VCaP (cell line): ENCODE results near the gene TMED4.

Source experiments
- H3K27ac ChIP-seq: fragments of 450-650 bp; 2 replicates; pipeline ENCODE4 v1.5.1; 2017
- CTCF ChIP-seq: fragments of 450-650 bp; conservative IDR thresholded peaks from 2 replicates; pipeline ENCODE4 v1.5.1; 2017; ENCODE audit warnings: mild to moderate bottlenecking, moderate library complexity

Gene TMED4

GRCh38 chr7:44540592-44541027 lies 41.4 kb downstream of the TMED4 start:
- TF ChIP-seq CTCF: no peak
- H3K27ac ChIP-seq: no peak overlapping the region

GRCh38 chr7:44539669-44540506 lies 42.1 kb downstream of the TMED4 start:
- TF ChIP-seq CTCF: no peak
- no peak overlapping the region for H3K27ac ChIP-seq

GRCh38 chr7:44538798-44539668 lies 43.0 kb downstream of the TMED4 start:
- no peak for TF ChIP-seq CTCF
- H3K27ac ChIP-seq: no peak overlapping the region

- H3K27ac ChIP-seq: no peak overlapping the region
- no peak for TF ChIP-seq CTCF
These were observed 43.8 kb downstream of the TMED4 start for GRCh38 chr7:44538093-44538797.

- no peak overlapping the region for H3K27ac ChIP-seq
- no peak for TF ChIP-seq CTCF
These were observed 44.6 kb downstream of the TMED4 start for GRCh38 chr7:44537442-44537841.

GRCh38 chr7:44536090-44536489 lies 45.9 kb downstream of the TMED4 start:
- TF ChIP-seq CTCF: no peak
- no peak overlapping the region for H3K27ac ChIP-seq
